Caki2 (cell line): Measurements from ENCODE around the gene KIF2C. TPM values are rescaled to one million over a fixed set of nuclear protein-coding genes. Genes with fewer than 3 reads are reported as not detected.
"Not testable (repeated sequence)": the region's sequence is repeated elsewhere in the genome, so short reads cannot be mapped to it uniquely, and the experiment has no call there.

Experiments used
- DNase-seq: peaks from one replicate; pipeline ENCODE4 v3.0.0-alpha.2; 2015; ENCODE audit warnings: low read depth
- in situ Hi-C: cut with HindIII; loops from 2 replicates; pipeline ENCODE4 v1.10.0; 2016; ENCODE audit warnings: low sequenced_read_pairs, low pct_unique_long_range_greater_than_20kb, mixed read lengths
- total RNA-seq: library from RNA; depleted of rRNA; stranded (reverse); fragments of >200 nt; shearing (Covaris generic); gene quantifications from 2 replicates; pipeline ENCODE4 v1.2.3, GENCODE V29; 2014; ENCODE audit warnings: low replicate concordance

The KIF2C gene
- total RNA-seq, 1 experiment from 2014 or later: 49.9 TPM

- DNase-seq: no peak
- in situ Hi-C loops: no loop called here
These were observed 65.8 kb downstream of the KIF2C start for GRCh38 chr1:44805311-44806024.

GRCh38 chr1:44806025-44806703, 66.5 kb downstream of the KIF2C start:
- in situ Hi-C loops: no loop called here
- DNase-seq: no peak

- in situ Hi-C loops: no loop called here
- no peak for DNase-seq
These were observed 67.2 kb downstream of the KIF2C start, which contains the start of gene DYNLT4 for GRCh38 chr1:44806704-44807363. Gene DYNLT4 (minus strand): TSS chr1:44807351. CDS start chr1:44806668, 683 bp downstream.

GRCh38 chr1:44807364-44808062, 67.9 kb downstream of the KIF2C start:
- in situ Hi-C loops: no loop called here
- DNase-seq: peak; percentile 99

- peak; percentile 80 for DNase-seq
- in situ Hi-C loops: no loop called here
These were observed 68.7 kb downstream of the KIF2C start, which contains the start of gene BTBD19 for GRCh38 chr1:44808063-44808937. Gene BTBD19 (plus strand): TSS chr1:44808523. CDS start chr1:44808821, 298 bp downstream.

- DNase-seq: peak; percentile 43
- in situ Hi-C loops: no loop called here
These were observed 69.6 kb downstream of the KIF2C start for GRCh38 chr1:44808938-44809917.

GRCh38 chr1:44810101-44810761, 70.6 kb downstream of the KIF2C start:
- in situ Hi-C loops: no loop called here
- DNase-seq: no peak

GRCh38 chr1:44810762-44811105, 71.1 kb downstream of the KIF2C start:
- in situ Hi-C loops, DNase-seq: not testable (repeated sequence)

GRCh38 chr1:44811234-44811633, 71.6 kb downstream of the KIF2C start:
- in situ Hi-C loops: no loop called here
- no peak for DNase-seq

- in situ Hi-C loops: no loop called here
- no peak for DNase-seq
These were observed 73.3 kb downstream of the KIF2C start for GRCh38 chr1:44812822-44813543.

GRCh38 chr1:44815926-44816325, 76.3 kb downstream of the KIF2C start:
- DNase-seq, in situ Hi-C loops: not testable (repeated sequence)

GRCh38 chr1:44817307-44817706, 77.7 kb downstream of the KIF2C start:
- in situ Hi-C loops: no loop called here

More at GRCh38 chr1:44817307-44817706, 77.7 kb downstream of the KIF2C start:
- DNase-seq: no peak
